B cell (primary cell): Measurements from ENCODE around the gene KPNB1.

Source experiments
- CTCF ChIP-seq: fragments of 200-600 bp; IDR thresholded peaks from one replicate; pipeline ENCODE4 v1.8.0; 2022; ENCODE audit warnings: antibody characterized with exemption, mild to moderate bottlenecking
- EZH2 ChIP-seq: IDR thresholded peaks from 2 replicates; pipeline ENCODE4 v1.6.1; 2012; ENCODE audit warnings: borderline replicate concordance, low read depth, mild to moderate bottlenecking, moderate library complexity, low read length; ENCODE audit not compliant: insufficient read depth, poor library complexity, severe bottlenecking

GRCh38 chr17:47638903-47639302, 10.8 kb upstream of the KPNB1 start:
- TF ChIP-seq CTCF (no peak), EZH2 (no peak)
